ENCODE results near the gene TMEM255B.

Gene TMEM255B

GRCh38 chr13:113852536-113853517, 93.8 kb downstream of the TMEM255B start:
- peak overlapping the region in 1 of 2 experiments; percentile 63 for H3K23ac ChIP-seq (ENCODE audit: low read length in 2 of 2)
- peak overlapping the region; percentile 35 for H2BK15ac ChIP-seq (ENCODE audit: low read depth, poor library complexity, severe bottlenecking)
- H2BK12ac ChIP-seq (ENCODE audit: low read length in 2 of 2) = peak overlapping the region in 1 of 2 experiments; percentile 38
- H2AK5ac ChIP-seq (ENCODE audit: low read length, severe bottlenecking) = peak overlapping the region; percentile 42
- peak overlapping the region in 1 of 2 experiments; percentile 2 for H3K4me3 ChIP-seq (ENCODE audit: insufficient read depth in 1 of 2, low read depth in 1 of 2, low read length in 2 of 2)
- no peaks in the 10 kb centered on the region for H3K27me3 ChIP-seq (ENCODE audit: control insufficient read depth in 1 of 2, insufficient read depth in 1 of 2, low read length in 2 of 2)
- H4K8ac ChIP-seq (ENCODE audit: low read length) = peak overlapping the region; percentile 52
- peaks cover 8% of the 10 kb centered on the region for H3K79me1 ChIP-seq (replicated peaks; ENCODE audit: low read length, poor library complexity, severe bottlenecking)
- no peak overlapping the region for H2AFZ ChIP-seq (ENCODE audit: low read depth, low read length)
- H4K91ac ChIP-seq (ENCODE audit: low read length) = peak overlapping the region; percentile 47
- no peak overlapping the region for H3K27ac ChIP-seq (ENCODE audit: low read length, poor library complexity, severe bottlenecking)
- H3K18ac ChIP-seq (ENCODE audit: low read depth in 1 of 2, low read length in 2 of 2) = peak overlapping the region; percentile 16 to 79
- peaks cover 39 to 55% of the 10 kb centered on the region in 2 experiments for H3K36me3 ChIP-seq (ENCODE audit: control insufficient read depth in 1 of 2, insufficient read depth in 2 of 2, low read depth in 1 of 2, low read length in 2 of 2)
- H3K14ac ChIP-seq (ENCODE audit: low read length in 2 of 2) = peak overlapping the region in 1 of 2 experiments; percentile 47
- no peak for DNase-seq
- H2BK120ac ChIP-seq (ENCODE audit: low read depth, low read length) = no peak overlapping the region
- peaks cover 60% of the 10 kb centered on the region for H3K4me1 ChIP-seq (ENCODE audit: control insufficient read depth, insufficient read depth, low read depth, low read length)
- no peak overlapping the region for H3K4ac ChIP-seq (ENCODE audit: low read depth in 1 of 2, low read length in 2 of 2)
- H3K9me3 ChIP-seq (ENCODE audit: control insufficient read depth, low read length) = no peaks in the 10 kb centered on the region
- no peak overlapping the region for H3K4me2 ChIP-seq (ENCODE audit: low read length, poor library complexity, severe bottlenecking)
- whole genome bisulfite sequencing = 86% methylated on average over 20 of the region's 22 CpGs
- no peak overlapping the region for H2BK5ac ChIP-seq (ENCODE audit: low read depth, low read length, poor library complexity, severe bottlenecking)
- no peak overlapping the region for H3K9ac ChIP-seq (ENCODE audit: low read length)

DNA sequence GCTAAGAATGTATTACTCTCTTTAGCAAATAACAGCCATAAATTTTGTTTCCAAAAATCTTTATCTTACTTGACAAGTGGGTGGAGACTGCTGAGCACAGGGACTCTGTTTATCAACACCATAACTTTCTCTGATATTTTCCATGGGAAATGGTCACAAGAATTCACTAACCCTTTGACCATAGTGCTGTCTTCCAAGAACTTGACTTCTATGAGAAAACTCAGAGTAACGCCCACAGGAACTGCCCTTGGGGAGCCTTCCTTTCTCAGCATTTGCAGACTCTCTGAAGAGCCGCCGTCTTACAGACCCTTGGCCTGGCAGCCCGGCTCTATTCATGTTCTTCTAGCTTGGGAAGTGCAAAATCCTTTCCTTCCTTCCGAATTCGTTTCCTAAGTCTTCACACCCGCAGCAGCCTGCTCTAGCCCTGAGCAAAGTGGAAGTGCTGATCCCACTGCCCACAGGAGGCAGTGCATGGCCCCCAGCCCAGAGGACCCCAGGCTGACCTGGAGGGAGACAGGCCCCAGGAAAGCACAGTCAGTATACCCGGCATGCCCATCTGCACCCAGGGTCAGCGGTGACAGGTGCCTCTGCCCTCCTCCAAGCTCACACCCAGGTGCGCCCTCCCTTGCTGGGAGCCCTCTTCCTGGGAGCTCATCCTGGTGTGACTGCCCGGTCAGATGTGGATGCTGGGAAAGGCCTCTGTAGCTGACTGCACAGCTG, 94.7 kb downstream of the TMEM255B start:
- 87% methylated on average over 11 of the region's 11 CpGs for WGBS
- H3K9ac ChIP-seq (ENCODE audit: low read length) = peak overlapping the region; percentile 9
- peak overlapping the region; percentile 46 to 89 for H3K18ac ChIP-seq (ENCODE audit: low read depth in 1 of 2, low read length in 2 of 2)
- H3K4me3 ChIP-seq (ENCODE audit: insufficient read depth in 1 of 2, low read depth in 1 of 2, low read length in 2 of 2) = peak overlapping the region in 1 of 2 experiments; percentile 25
- no peak overlapping the region for H2BK15ac ChIP-seq (ENCODE audit: low read depth, poor library complexity, severe bottlenecking)
- peaks cover 57% of the 10 kb centered on the region for H3K4me1 ChIP-seq (ENCODE audit: control insufficient read depth, insufficient read depth, low read depth, low read length)
- H4K8ac ChIP-seq (ENCODE audit: low read length) = peak overlapping the region; percentile 8
- peak overlapping the region in 1 of 2 experiments; percentile 88 for H2BK12ac ChIP-seq (ENCODE audit: low read length in 2 of 2)
- H3K23ac ChIP-seq (ENCODE audit: low read length in 2 of 2) = peak overlapping the region in 1 of 2 experiments; percentile 78
- H3K36me3 ChIP-seq (ENCODE audit: control insufficient read depth in 1 of 2, insufficient read depth in 2 of 2, low read depth in 1 of 2, low read length in 2 of 2) = peaks cover 41 to 56% of the 10 kb centered on the region in 2 experiments
- H2BK5ac ChIP-seq (ENCODE audit: low read depth, low read length, poor library complexity, severe bottlenecking) = no peak overlapping the region
- H3K4me2 ChIP-seq (ENCODE audit: low read length, poor library complexity, severe bottlenecking) = peak overlapping the region; percentile 20
- H2AK5ac ChIP-seq (ENCODE audit: low read length, severe bottlenecking) = peak overlapping the region; percentile 32
- no peak overlapping the region for H2AFZ ChIP-seq (ENCODE audit: low read depth, low read length)
- peak; percentile 51 for DNase-seq
- H3K4ac ChIP-seq (ENCODE audit: low read depth in 1 of 2, low read length in 2 of 2) = peak overlapping the region in 1 of 2 experiments; percentile 58
- peaks cover 7% of the 10 kb centered on the region for H3K79me1 ChIP-seq (replicated peaks; ENCODE audit: low read length, poor library complexity, severe bottlenecking)
- peak overlapping the region; percentile 63 for H3K27ac ChIP-seq (ENCODE audit: low read length, poor library complexity, severe bottlenecking)
- peak overlapping the region; percentile 22 for H2BK120ac ChIP-seq (ENCODE audit: low read depth, low read length)
- H3K27me3 ChIP-seq (ENCODE audit: control insufficient read depth in 1 of 2, insufficient read depth in 1 of 2, low read length in 2 of 2) = no peaks in the 10 kb centered on the region
- peak overlapping the region; percentile 23 for H4K91ac ChIP-seq (ENCODE audit: low read length)
- no peaks in the 10 kb centered on the region for H3K9me3 ChIP-seq (ENCODE audit: control insufficient read depth, low read length)
- peak overlapping the region in 1 of 2 experiments; percentile 88 for H3K14ac ChIP-seq (ENCODE audit: low read length in 2 of 2)

GRCh38 chr13:113854238-113855011, 95.4 kb downstream of the TMEM255B start:
- 77% methylated on average over 31 of the region's 31 CpGs for WGBS
- H3K27me3 ChIP-seq (ENCODE audit: control insufficient read depth in 1 of 2, insufficient read depth in 1 of 2, low read length in 2 of 2) = no peaks in the 10 kb centered on the region

More at GRCh38 chr13:113854238-113855011, 95.4 kb downstream of the TMEM255B start:
- Histone ChIP-seq H2AK5ac (ENCODE audit: low read length, severe bottlenecking) (peak overlapping the region; percentile 53), H2BK5ac (ENCODE audit: low read depth, low read length, poor library complexity, severe bottlenecking) (peak overlapping the region; percentile 10), H3K4me3 (ENCODE audit: insufficient read depth in 1 of 2, low read depth in 1 of 2, low read length in 2 of 2) (peak overlapping the region in 1 of 2 experiments; percentile 25), H3K27ac (ENCODE audit: low read length, poor library complexity, severe bottlenecking) (peak overlapping the region; percentile 63), H4K91ac (ENCODE audit: low read length) (peak overlapping the region; percentile 35), H3K9me3 (ENCODE audit: control insufficient read depth, low read length) (no peaks in the 10 kb centered on the region), H3K23ac (ENCODE audit: low read length in 2 of 2) (peak overlapping the region in 1 of 2 experiments; percentile 78), H4K8ac (ENCODE audit: low read length) (peak overlapping the region; percentile 33), H3K4ac (ENCODE audit: low read depth in 1 of 2, low read length in 2 of 2) (peak overlapping the region in 1 of 2 experiments; percentile 58), H3K18ac (ENCODE audit: low read depth in 1 of 2, low read length in 2 of 2) (peak overlapping the region; percentile 46 to 89), H3K4me2 (ENCODE audit: low read length, poor library complexity, severe bottlenecking) (peak overlapping the region; percentile 20), H2AFZ (ENCODE audit: low read depth, low read length) (no peak overlapping the region), H2BK12ac (ENCODE audit: low read length in 2 of 2) (peak overlapping the region in 1 of 2 experiments; percentile 88), H3K14ac (ENCODE audit: low read length in 2 of 2) (peak overlapping the region in 1 of 2 experiments; percentile 88), H3K9ac (ENCODE audit: low read length) (peak overlapping the region; percentile 9), H3K36me3 (ENCODE audit: control insufficient read depth in 1 of 2, insufficient read depth in 2 of 2, low read depth in 1 of 2, low read length in 2 of 2) (peaks cover 48 to 58% of the 10 kb centered on the region in 2 experiments), H2BK120ac (ENCODE audit: low read depth, low read length) (peak overlapping the region; percentile 29), H2BK15ac (ENCODE audit: low read depth, poor library complexity, severe bottlenecking) (peak overlapping the region; percentile 45), H3K79me1 (replicated peaks; ENCODE audit: low read length, poor library complexity, severe bottlenecking) (peaks cover 2% of the 10 kb centered on the region), H3K4me1 (ENCODE audit: control insufficient read depth, insufficient read depth, low read depth, low read length) (peaks cover 52% of the 10 kb centered on the region)
- peak; percentile 82 for DNase-seq
